SU-DHL-6 (cell line): Measurements from ENCODE around the gene NFIA.

Source experiments
- EZH2phosphoT487 ChIP-seq: fragments of 200-600 bp; sonication (generic), shearing (Covaris generic); conservative IDR thresholded peaks from 2 replicates; pipeline ENCODE4 v1.6.1; 2018; ENCODE audit warnings: mild to moderate bottlenecking, antibody characterized with exemption, low read length, moderate library complexity, mixed read lengths
- TF ChIP-seq, protein P1 (sequence below): fragments of 200-600 bp; sonication (generic); IDR thresholded peaks from one replicate; pipeline ENCODE4 v1.5.1; 2017; ENCODE audit warnings: antibody characterized with exemption, mild to moderate bottlenecking, low read length, moderate library complexity; ENCODE audit not compliant: insufficient read depth, poor library complexity, severe bottlenecking

DNA sequence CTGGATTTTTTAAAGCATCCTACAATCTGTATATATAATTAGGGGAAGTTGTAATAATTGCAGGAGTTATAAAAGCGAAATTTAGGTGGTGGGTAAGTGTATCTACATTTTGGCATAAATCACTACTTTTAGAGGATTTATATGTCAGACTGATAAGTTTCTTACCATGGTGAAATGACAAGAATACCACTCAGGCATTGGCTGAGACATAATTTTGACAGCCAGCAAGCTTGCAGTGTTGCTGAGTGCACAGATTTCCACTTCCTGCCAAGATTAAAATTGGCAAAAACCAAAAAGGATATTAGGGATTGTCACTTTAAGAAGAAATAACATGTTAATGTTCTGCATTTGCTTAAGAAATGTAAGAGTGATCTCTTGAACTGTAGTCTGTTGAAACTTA is 28.2 kb downstream of the NFIA start:
- TF ChIP-seq, protein P1, sequence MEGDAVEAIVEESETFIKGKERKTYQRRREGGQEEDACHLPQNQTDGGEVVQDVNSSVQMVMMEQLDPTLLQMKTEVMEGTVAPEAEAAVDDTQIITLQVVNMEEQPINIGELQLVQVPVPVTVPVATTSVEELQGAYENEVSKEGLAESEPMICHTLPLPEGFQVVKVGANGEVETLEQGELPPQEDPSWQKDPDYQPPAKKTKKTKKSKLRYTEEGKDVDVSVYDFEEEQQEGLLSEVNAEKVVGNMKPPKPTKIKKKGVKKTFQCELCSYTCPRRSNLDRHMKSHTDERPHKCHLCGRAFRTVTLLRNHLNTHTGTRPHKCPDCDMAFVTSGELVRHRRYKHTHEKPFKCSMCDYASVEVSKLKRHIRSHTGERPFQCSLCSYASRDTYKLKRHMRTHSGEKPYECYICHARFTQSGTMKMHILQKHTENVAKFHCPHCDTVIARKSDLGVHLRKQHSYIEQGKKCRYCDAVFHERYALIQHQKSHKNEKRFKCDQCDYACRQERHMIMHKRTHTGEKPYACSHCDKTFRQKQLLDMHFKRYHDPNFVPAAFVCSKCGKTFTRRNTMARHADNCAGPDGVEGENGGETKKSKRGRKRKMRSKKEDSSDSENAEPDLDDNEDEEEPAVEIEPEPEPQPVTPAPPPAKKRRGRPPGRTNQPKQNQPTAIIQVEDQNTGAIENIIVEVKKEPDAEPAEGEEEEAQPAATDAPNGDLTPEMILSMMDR, result no peak
- TF ChIP-seq EZH2phosphoT487, result no peak
